Measurements from ENCODE around the gene GNAS. TPM values are rescaled to one million over a fixed set of nuclear protein-coding genes. Genes with fewer than 3 reads are reported as not detected.

GNAS gene
- total RNA-seq, 3 donors from 2014 or later (not counting 1 experiment from before 2014, with no cell fraction given): 530 to 823 (median 582) TPM

- Histone ChIP-seq H3K9me3 (ENCODE audit: control insufficient read depth, insufficient read depth, low read length) (no peaks in the 10 kb centered on the region), H3K4me1 (ENCODE audit: control insufficient read depth, insufficient read depth, low read length) (peaks cover 10% of the 10 kb centered on the region), H3K27ac (ENCODE audit: low read length) (peak overlapping the region; percentile 69), H3K36me3 (ENCODE audit: control insufficient read depth, insufficient read depth, low read length) (no peaks in the 10 kb centered on the region), H3K4me3 (ENCODE audit: low read length) (peak overlapping the region; percentile 86), H3K27me3 (ENCODE audit: control insufficient read depth, insufficient read depth, low read length) (no peaks in the 10 kb centered on the region)
- no peaks in the 10 kb centered on the region for H3K9me3 Mint-ChIP-seq
- peak overlapping the region; percentile 80 to 90 for H3K27ac Mint-ChIP-seq
- H3K36me3 Mint-ChIP-seq: no peaks in the 10 kb centered on the region
- H3K4me3 Mint-ChIP-seq: peak overlapping the region; percentile 84
- DNase-seq (no peak), ATAC-seq (no peak)
- 65% methylated on average over 12 of the region's 12 CpGs for WGBS (ENCODE audit: insufficient coverage)
- intact Hi-C loops (cut with micrococcal nuclease): no loop called here
- TF ChIP-seq, protein P1, sequence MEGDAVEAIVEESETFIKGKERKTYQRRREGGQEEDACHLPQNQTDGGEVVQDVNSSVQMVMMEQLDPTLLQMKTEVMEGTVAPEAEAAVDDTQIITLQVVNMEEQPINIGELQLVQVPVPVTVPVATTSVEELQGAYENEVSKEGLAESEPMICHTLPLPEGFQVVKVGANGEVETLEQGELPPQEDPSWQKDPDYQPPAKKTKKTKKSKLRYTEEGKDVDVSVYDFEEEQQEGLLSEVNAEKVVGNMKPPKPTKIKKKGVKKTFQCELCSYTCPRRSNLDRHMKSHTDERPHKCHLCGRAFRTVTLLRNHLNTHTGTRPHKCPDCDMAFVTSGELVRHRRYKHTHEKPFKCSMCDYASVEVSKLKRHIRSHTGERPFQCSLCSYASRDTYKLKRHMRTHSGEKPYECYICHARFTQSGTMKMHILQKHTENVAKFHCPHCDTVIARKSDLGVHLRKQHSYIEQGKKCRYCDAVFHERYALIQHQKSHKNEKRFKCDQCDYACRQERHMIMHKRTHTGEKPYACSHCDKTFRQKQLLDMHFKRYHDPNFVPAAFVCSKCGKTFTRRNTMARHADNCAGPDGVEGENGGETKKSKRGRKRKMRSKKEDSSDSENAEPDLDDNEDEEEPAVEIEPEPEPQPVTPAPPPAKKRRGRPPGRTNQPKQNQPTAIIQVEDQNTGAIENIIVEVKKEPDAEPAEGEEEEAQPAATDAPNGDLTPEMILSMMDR (IDR thresholded peaks at IDR 0.05): no peak
- peaks cover 9 to 18% of the 10 kb centered on the region in 2 donors for H3K4me1 Mint-ChIP-seq
- H3K27me3 Mint-ChIP-seq (ENCODE audit: low read depth in 2 of 2): no peaks in the 10 kb centered on the region
These were observed 35.6 kb downstream of the GNAS start for GRCh38 chr20:58888103-58888502.

GRCh38 chr20:58888521-58889333, 36.2 kb downstream of the GNAS start:
- H3K27me3 ChIP-seq (ENCODE audit: control insufficient read depth, insufficient read depth, low read length): no peaks in the 10 kb centered on the region
- intact Hi-C loops (cut with micrococcal nuclease): loop anchor here (1.0 kb wide), 1 partner anchor 93 kb away; the partner anchor contains the start of gene NELFCD
- H3K9me3 ChIP-seq (ENCODE audit: control insufficient read depth, insufficient read depth, low read length): no peaks in the 10 kb centered on the region
- H3K9me3 Mint-ChIP-seq: no peaks in the 10 kb centered on the region
- H3K27ac Mint-ChIP-seq: peak overlapping the region; percentile 80 to 90
- peak overlapping the region; percentile 86 for H3K4me3 ChIP-seq (ENCODE audit: low read length)
- H3K4me3 Mint-ChIP-seq: peak overlapping the region; percentile 84
- TF ChIP-seq, protein P1 (IDR thresholded peaks at IDR 0.05): no peak
- WGBS (ENCODE audit: insufficient coverage): 46% methylated on average over 101 of the region's 101 CpGs
- ATAC-seq (peak; percentile 51 to 82 (median 68)), DNase-seq (peak; percentile 79 to 91)
- peak overlapping the region; percentile 69 for H3K27ac ChIP-seq (ENCODE audit: low read length)
- H3K36me3 ChIP-seq (ENCODE audit: control insufficient read depth, insufficient read depth, low read length): no peaks in the 10 kb centered on the region
- no peaks in the 10 kb centered on the region for H3K36me3 Mint-ChIP-seq
- no peaks in the 10 kb centered on the region for H3K27me3 Mint-ChIP-seq (ENCODE audit: low read depth in 2 of 2)
- H3K4me1 ChIP-seq (ENCODE audit: control insufficient read depth, insufficient read depth, low read length): peaks cover 11% of the 10 kb centered on the region
- H3K4me1 Mint-ChIP-seq: peaks cover 15 to 24% of the 10 kb centered on the region in 2 donors

- Mint-ChIP-seq H3K9me3 (no peaks in the 10 kb centered on the region), H3K36me3 (no peaks in the 10 kb centered on the region), H3K4me1 (peaks cover 21 to 29% of the 10 kb centered on the region in 2 donors), H3K27ac (peak overlapping the region; percentile 80 to 90), H3K27me3 (ENCODE audit: low read depth in 2 of 2) (no peaks in the 10 kb centered on the region), H3K4me3 (peak overlapping the region; percentile 91)
- intact Hi-C loops (cut with micrococcal nuclease): loop anchor here (1.0 kb wide), 1 partner anchor 92 kb away; the partner anchor contains the start of gene NELFCD
- Histone ChIP-seq H3K36me3 (ENCODE audit: control insufficient read depth, insufficient read depth, low read length) (no peaks in the 10 kb centered on the region), H3K27ac (ENCODE audit: low read length) (peak overlapping the region; percentile 77), H3K27me3 (ENCODE audit: control insufficient read depth, insufficient read depth, low read length) (no peaks in the 10 kb centered on the region), H3K4me1 (ENCODE audit: control insufficient read depth, insufficient read depth, low read length) (peaks cover 12% of the 10 kb centered on the region), H3K9me3 (ENCODE audit: control insufficient read depth, insufficient read depth, low read length) (no peaks in the 10 kb centered on the region), H3K4me3 (ENCODE audit: low read length) (peak overlapping the region; percentile 57)
- 39% methylated on average over 35 of the region's 35 CpGs for WGBS (ENCODE audit: insufficient coverage)
- TF ChIP-seq, protein P1 (IDR thresholded peaks at IDR 0.05): no peak
- ATAC-seq (no peak), DNase-seq (no peak)
These were observed 36.8 kb downstream of the GNAS start for GRCh38 chr20:58889334-58889760.

Measured in natural killer cell (primary cell).